NB4 (cell line): ENCODE data around the gene FAM171A1.

Source experiments
- MYC ChIP-seq: IDR thresholded peaks from 2 replicates; pipeline ENCODE4 v1.6.1; 2011; ENCODE audit warnings: low read depth, low read length
- TF ChIP-seq, protein P1 (sequence below): IDR thresholded peaks from one replicate; pipeline ENCODE4 v1.5.1; 2012; ENCODE audit warnings: low read depth, low read length

DNA sequence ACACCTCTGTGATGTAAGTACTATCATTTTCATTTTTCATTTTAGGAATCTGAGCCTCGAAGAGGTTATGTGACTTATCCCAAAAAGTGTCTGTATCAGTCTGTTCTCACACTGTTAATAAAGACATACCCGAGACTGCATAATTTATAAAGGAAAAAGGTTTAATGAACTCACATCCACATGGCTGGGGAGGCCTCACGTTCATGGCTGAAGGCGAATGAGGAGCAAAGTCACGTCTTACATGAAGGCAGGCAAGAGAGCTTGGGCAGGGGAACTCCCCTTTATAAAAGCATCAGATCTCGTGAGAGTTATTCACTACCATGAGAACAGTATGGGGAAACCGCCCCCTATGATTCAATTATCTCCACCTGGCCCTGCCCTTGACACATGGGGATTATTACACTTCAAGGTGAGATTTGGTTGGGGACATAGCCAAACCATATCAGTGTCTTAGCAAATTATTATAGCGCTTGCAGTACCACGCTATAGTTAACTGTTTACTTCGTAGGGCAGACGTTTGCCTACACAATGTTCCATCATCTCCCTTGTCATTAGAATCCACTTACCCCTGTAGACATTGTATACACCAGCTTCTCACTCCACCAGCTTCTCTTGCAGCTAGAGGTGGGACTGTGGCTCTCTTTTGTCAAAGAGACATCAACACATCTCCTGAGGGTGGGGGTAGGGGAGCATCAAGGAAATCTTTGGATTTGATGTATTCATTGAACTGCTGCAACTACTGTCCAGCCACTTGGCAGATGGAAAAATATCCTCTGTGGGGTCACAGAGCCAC is 187.2 kb downstream of the FAM171A1 start:
- no peak for TF ChIP-seq MYC
- TF ChIP-seq, protein P1, sequence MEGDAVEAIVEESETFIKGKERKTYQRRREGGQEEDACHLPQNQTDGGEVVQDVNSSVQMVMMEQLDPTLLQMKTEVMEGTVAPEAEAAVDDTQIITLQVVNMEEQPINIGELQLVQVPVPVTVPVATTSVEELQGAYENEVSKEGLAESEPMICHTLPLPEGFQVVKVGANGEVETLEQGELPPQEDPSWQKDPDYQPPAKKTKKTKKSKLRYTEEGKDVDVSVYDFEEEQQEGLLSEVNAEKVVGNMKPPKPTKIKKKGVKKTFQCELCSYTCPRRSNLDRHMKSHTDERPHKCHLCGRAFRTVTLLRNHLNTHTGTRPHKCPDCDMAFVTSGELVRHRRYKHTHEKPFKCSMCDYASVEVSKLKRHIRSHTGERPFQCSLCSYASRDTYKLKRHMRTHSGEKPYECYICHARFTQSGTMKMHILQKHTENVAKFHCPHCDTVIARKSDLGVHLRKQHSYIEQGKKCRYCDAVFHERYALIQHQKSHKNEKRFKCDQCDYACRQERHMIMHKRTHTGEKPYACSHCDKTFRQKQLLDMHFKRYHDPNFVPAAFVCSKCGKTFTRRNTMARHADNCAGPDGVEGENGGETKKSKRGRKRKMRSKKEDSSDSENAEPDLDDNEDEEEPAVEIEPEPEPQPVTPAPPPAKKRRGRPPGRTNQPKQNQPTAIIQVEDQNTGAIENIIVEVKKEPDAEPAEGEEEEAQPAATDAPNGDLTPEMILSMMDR: no peak
